ENCODE results near the gene CPNE8. TPM values are rescaled to one million over a fixed set of nuclear protein-coding genes. Genes with fewer than 3 reads are reported as not detected.

Gene CPNE8
- polyA plus RNA-seq, 1 donor (not counting 4 experiments of a cell fraction or from before 2014, with no cell fraction given) = 25.7 TPM

DNA sequence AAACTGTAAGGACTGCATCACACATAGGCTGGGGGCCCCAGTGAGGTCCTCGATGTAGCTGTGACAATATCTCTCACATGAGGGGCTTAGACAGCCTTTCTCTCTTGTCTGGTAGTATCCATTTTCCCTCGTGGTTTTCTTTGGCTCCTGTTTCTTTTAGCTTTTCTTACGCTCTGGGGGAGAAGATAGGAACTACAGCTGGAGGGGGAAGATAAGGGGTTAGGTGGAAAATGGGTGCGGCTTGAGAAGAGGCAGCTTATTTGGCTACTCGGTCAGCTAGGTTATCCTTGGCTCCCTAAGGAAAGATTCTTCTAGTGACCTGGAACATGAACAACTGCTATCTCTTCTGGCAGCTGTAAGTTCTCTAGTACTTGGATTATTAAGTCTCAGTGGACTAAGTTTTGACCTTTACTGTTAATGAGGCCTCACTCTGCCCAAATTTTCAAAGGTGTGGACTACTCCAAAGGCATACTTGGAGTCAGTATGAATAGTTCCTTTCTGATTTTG, 28.7 kb upstream of the CPNE8 start:
- H3K9me1 ChIP-seq (ENCODE audit: control insufficient read depth, extremely low read depth, insufficient read depth, low read length) = no peaks in the 10 kb centered on the region

DNA sequence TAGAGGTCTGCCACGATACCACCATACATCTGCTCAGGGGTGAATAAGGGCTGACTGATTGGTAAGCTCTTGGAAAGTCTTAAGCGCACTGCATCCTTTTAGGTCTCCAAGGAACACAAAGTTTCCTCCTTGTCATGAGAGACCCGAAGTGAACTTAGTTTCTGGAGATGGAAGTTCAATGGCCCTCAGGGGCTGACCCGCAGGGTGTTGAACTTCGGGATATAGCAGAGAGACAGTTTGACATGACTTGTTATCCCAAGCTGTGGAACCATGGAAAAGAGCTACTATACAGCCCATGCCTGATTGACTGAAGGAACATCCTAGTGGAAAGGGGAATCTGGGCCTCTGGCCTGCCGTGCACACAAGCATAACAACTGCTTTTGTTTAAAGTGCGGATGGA, 26.9 kb upstream of the CPNE8 start:
- dilution Hi-C loops (cut with MboI; ENCODE audit: extremely low pct_ligation_motif_present, low sequenced_read_pairs) = loop anchor here (25.0 kb wide), 1 partner anchor 130 kb away; no protein-coding TSS in a partner anchor
- H3K27ac ChIP-seq (ENCODE audit: control insufficient read depth, insufficient read depth, low read length) = no peak overlapping the region
- no peak overlapping the region for H2AFZ ChIP-seq (ENCODE audit: control insufficient read depth, low read length)
- TF ChIP-seq EZH2 (IDR thresholded peaks at IDR 0.05; ENCODE audit: low read length) = no peak
- TF ChIP-seq, protein P1, sequence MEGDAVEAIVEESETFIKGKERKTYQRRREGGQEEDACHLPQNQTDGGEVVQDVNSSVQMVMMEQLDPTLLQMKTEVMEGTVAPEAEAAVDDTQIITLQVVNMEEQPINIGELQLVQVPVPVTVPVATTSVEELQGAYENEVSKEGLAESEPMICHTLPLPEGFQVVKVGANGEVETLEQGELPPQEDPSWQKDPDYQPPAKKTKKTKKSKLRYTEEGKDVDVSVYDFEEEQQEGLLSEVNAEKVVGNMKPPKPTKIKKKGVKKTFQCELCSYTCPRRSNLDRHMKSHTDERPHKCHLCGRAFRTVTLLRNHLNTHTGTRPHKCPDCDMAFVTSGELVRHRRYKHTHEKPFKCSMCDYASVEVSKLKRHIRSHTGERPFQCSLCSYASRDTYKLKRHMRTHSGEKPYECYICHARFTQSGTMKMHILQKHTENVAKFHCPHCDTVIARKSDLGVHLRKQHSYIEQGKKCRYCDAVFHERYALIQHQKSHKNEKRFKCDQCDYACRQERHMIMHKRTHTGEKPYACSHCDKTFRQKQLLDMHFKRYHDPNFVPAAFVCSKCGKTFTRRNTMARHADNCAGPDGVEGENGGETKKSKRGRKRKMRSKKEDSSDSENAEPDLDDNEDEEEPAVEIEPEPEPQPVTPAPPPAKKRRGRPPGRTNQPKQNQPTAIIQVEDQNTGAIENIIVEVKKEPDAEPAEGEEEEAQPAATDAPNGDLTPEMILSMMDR (optimal IDR thresholded peaks at IDR 0.05 in 1 of 3, IDR thresholded peaks at IDR 0.05 in 1 of 3, conservative IDR thresholded peaks at IDR 0.05 in 1 of 3; ENCODE audit: extremely low read depth in 1 of 3, insufficient read depth in 2 of 3, low read length in 3 of 3) = no peak
- H3K9ac ChIP-seq (ENCODE audit: control insufficient read depth, extremely low read depth, insufficient read depth, low read length) = no peak overlapping the region
- no peak for FAIRE-seq
- H3K4me2 ChIP-seq (ENCODE audit: control insufficient read depth, extremely low read depth, insufficient read depth, low read depth, low read length) = no peak overlapping the region
- H3K9me1 ChIP-seq (ENCODE audit: control insufficient read depth, extremely low read depth, insufficient read depth, low read length) = no peaks in the 10 kb centered on the region
- no peaks in the 10 kb centered on the region for H3K79me2 ChIP-seq (ENCODE audit: control insufficient read depth, insufficient read depth, low read length)
- H3K27me3 ChIP-seq (ENCODE audit: control insufficient read depth, extremely low read depth, insufficient read depth, low read length) = no peaks in the 10 kb centered on the region
- H3K36me3 ChIP-seq (ENCODE audit: control insufficient read depth in 2 of 2, extremely low read depth in 1 of 2, insufficient read depth in 2 of 2, low read length in 2 of 2) = no peaks in the 10 kb centered on the region
- no peaks in the 10 kb centered on the region for H3K9me3 ChIP-seq (ENCODE audit: control insufficient read depth, low read depth, low read length)
- no peak for DNase-seq (ENCODE audit: low read depth, low spot score)
- no peak overlapping the region for H3K4me3 ChIP-seq (ENCODE audit: control insufficient read depth in 2 of 3, extremely low read depth in 1 of 3, insufficient read depth in 2 of 3, low read depth in 1 of 3, low read length in 3 of 3)
- H3K4me1 ChIP-seq (ENCODE audit: control insufficient read depth, extremely low read depth, insufficient read depth, low read length) = no peaks in the 10 kb centered on the region
- H4K20me1 ChIP-seq (ENCODE audit: control insufficient read depth, extremely low read depth, insufficient read depth, low read length) = no peaks in the 10 kb centered on the region

More for the DNA sequence above, 28.7 kb upstream of the CPNE8 start:
- dilution Hi-C loops (cut with MboI; ENCODE audit: extremely low pct_ligation_motif_present, low sequenced_read_pairs) = loop anchor here (25.0 kb wide), 1 partner anchor 128 kb away; no protein-coding TSS in a partner anchor
- Histone ChIP-seq H3K9ac (ENCODE audit: control insufficient read depth, extremely low read depth, insufficient read depth, low read length) (no peak overlapping the region), H3K4me3 (ENCODE audit: control insufficient read depth in 2 of 3, extremely low read depth in 1 of 3, insufficient read depth in 2 of 3, low read depth in 1 of 3, low read length in 3 of 3) (no peak overlapping the region), H3K27me3 (ENCODE audit: control insufficient read depth, extremely low read depth, insufficient read depth, low read length) (no peaks in the 10 kb centered on the region), H3K9me3 (ENCODE audit: control insufficient read depth, low read depth, low read length) (no peaks in the 10 kb centered on the region), H4K20me1 (ENCODE audit: control insufficient read depth, extremely low read depth, insufficient read depth, low read length) (no peaks in the 10 kb centered on the region), H3K27ac (ENCODE audit: control insufficient read depth, insufficient read depth, low read length) (no peak overlapping the region), H3K79me2 (ENCODE audit: control insufficient read depth, insufficient read depth, low read length) (no peaks in the 10 kb centered on the region), H3K4me1 (ENCODE audit: control insufficient read depth, extremely low read depth, insufficient read depth, low read length) (no peaks in the 10 kb centered on the region), H3K36me3 (ENCODE audit: control insufficient read depth in 2 of 2, extremely low read depth in 1 of 2, insufficient read depth in 2 of 2, low read length in 2 of 2) (no peaks in the 10 kb centered on the region), H3K4me2 (ENCODE audit: control insufficient read depth, extremely low read depth, insufficient read depth, low read depth, low read length) (no peak overlapping the region), H2AFZ (ENCODE audit: control insufficient read depth, low read length) (no peak overlapping the region)
- FAIRE-seq (no peak), DNase-seq (ENCODE audit: low read depth, low spot score) (no peak)
- no peak for TF ChIP-seq EZH2 (IDR thresholded peaks at IDR 0.05; ENCODE audit: low read length)

DNA sequence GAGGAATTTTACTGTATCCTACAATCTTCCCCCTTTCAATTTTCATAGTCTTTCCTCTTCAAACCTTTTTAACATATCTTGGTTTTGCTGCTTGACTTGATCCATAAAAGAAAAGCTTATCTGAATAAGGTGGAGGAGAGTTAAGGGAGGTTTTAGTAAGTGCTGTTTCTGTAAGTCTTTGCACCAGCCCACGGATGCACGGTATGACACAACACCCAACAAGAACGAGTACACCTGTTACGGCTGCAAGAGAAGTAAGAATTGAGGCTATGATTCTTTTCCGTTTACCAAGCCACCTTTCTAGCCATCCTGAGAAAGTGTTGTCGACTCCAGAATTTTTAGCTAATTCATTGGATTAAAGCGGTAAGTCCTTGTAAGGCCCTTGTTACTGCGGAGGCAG, 26.1 kb upstream of the CPNE8 start:
- dilution Hi-C loops (cut with MboI; ENCODE audit: extremely low pct_ligation_motif_present, low sequenced_read_pairs) = loop anchor here (25.0 kb wide), 1 partner anchor 131 kb away; no protein-coding TSS in a partner anchor
- DNase-seq (ENCODE audit: low read depth, low spot score) (no peak), FAIRE-seq (no peak)
- Histone ChIP-seq H3K4me3 (ENCODE audit: control insufficient read depth in 2 of 3, extremely low read depth in 1 of 3, insufficient read depth in 2 of 3, low read depth in 1 of 3, low read length in 3 of 3) (no peak overlapping the region), H3K4me1 (ENCODE audit: control insufficient read depth, extremely low read depth, insufficient read depth, low read length) (no peaks in the 10 kb centered on the region), H3K9ac (ENCODE audit: control insufficient read depth, extremely low read depth, insufficient read depth, low read length) (no peak overlapping the region), H4K20me1 (ENCODE audit: control insufficient read depth, extremely low read depth, insufficient read depth, low read length) (no peaks in the 10 kb centered on the region), H3K9me3 (ENCODE audit: control insufficient read depth, low read depth, low read length) (no peaks in the 10 kb centered on the region), H3K27me3 (ENCODE audit: control insufficient read depth, extremely low read depth, insufficient read depth, low read length) (no peaks in the 10 kb centered on the region), H3K9me1 (ENCODE audit: control insufficient read depth, extremely low read depth, insufficient read depth, low read length) (no peaks in the 10 kb centered on the region), H3K4me2 (ENCODE audit: control insufficient read depth, extremely low read depth, insufficient read depth, low read depth, low read length) (no peak overlapping the region), H3K36me3 (ENCODE audit: control insufficient read depth in 2 of 2, extremely low read depth in 1 of 2, insufficient read depth in 2 of 2, low read length in 2 of 2) (no peaks in the 10 kb centered on the region), H3K79me2 (ENCODE audit: control insufficient read depth, insufficient read depth, low read length) (no peaks in the 10 kb centered on the region), H2AFZ (ENCODE audit: control insufficient read depth, low read length) (no peak overlapping the region), H3K27ac (ENCODE audit: control insufficient read depth, insufficient read depth, low read length) (no peak overlapping the region)
- TF ChIP-seq, protein P1 (optimal IDR thresholded peaks at IDR 0.05 in 1 of 3, IDR thresholded peaks at IDR 0.05 in 1 of 3, conservative IDR thresholded peaks at IDR 0.05 in 1 of 3; ENCODE audit: extremely low read depth in 1 of 3, insufficient read depth in 2 of 3, low read length in 3 of 3) = no peak
- TF ChIP-seq EZH2 (IDR thresholded peaks at IDR 0.05; ENCODE audit: low read length) = no peak
